Effector CD8-positive, alpha-beta T cell (primary cell): ENCODE results near the gene DYNLT2B.
A peak's percentile ranks its signal among the peaks of the same experiment; 100 is the strongest.
"Not testable (repeated sequence)": the region's sequence is repeated elsewhere in the genome, so short reads cannot be mapped to it uniquely, and the experiment has no call there.

Experiments
- DNase-seq: peaks from one replicate; lab custom pipeline; 2025; lab: John Stamatoyannopoulos, UW
- total RNA-seq, 4 experiments: gene quantifications; one replicate each; lab custom pipeline; 2026; lab: John Stamatoyannopoulos, UW

DYNLT2B gene
- total RNA-seq = 0 to 0.91 (median 0.28) reads per million in 4 experiments

DNA sequence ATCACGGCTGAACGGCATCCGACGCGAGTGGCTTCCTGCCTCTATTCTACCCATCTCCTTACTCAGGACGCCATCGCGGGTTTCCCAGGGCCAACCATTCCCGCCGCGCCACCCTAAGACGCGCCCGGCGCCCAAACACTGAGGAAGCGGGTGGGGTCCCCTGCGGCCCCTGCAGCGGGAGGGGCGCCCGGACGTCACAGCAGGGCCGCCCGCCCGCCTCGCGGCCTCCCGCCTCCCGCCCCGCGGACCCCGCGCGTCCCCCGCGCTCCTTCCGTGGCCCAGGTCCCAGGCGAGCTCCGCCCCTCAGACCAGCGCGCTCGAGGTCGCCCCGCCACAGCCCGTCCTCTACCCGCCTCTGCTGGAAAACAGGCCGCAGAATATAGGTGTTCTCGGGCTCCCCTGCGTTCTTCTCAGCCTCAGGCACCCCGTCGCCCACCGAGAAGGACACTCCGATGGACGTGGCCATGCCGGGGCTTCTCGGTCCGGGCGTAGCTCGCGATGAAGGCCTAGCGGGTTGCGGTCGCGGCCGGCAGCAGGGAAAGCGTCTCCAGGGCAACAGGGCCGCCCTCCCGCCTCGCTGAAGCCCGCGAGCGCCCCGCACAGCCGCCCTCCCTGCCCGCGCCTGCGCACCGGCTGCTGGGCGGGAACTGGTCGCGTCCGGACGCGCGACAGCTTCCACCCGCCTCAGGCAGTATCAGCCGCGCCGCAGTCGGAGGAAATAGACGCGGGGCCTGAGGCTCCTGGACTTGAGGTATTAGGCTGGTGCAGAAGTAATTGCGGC is at the start of gene DYNLT2B:
DYNLT2B (minus strand) TSS at position 554 of the 781 bp plus-strand sequence; CDS start at position 466, 88 bp downstream.
- DNase-seq = peak; percentile 68

DNA sequence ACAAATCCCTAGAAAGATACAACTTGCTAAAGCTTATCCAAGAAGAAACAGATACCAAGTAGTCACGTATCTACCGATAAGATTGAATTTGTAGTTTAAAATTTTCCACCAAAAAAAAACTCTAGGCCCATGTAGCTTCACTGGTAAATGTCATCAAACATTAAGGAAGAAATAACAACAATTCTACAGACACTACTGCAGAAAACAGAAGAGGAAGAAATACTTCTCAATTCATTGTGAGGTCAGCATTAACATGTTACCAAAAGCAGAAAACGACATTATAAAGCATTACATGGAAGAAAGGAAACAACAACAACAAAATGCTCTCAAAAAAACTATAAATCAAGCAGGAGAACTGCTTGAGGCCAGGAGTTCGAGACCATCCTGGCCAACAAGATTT is 47.7 kb upstream of the DYNLT2B start:
- no peak for DNase-seq

DNA sequence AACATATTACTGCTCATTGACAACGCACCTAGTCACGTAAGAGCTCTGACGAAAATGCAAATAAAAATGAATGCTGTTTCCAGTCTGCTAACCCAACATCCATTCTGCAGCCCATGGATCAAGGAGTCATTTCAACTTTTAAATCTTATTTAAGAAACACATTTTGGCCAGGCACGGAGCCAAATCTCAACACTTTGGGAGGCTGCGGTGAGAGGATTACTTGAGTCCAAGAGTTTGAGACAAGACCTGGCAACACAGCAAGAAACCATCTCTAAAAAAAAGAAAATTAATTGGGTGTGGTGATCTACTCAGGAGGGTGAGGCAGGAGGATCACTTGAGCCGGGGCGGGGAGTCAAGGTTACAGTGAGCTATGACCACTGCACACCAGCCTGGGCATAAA is 42.5 kb upstream of the DYNLT2B start:
- DNase-seq = no peak

DNA sequence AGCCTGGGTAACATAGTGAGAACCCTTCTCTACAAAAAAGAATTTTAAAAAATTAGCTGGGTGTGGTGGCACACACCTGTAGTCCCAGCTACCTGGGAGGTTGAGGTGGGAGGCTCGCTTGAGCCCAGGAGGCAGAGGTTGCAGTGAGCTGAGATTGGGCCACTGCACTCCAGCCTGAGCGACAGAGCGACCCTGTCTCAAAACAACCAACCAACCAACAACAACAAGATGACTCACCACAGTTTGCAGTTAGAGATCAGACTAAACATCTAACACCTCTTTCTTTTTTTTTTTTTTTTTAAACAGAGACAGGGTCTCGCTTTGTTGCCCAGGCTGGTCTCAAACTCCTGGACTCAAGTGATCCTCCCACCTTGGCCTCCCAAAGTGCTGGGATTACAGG is 40.5 kb upstream of the DYNLT2B start:
- DNase-seq = not testable (repeated sequence)

DNA sequence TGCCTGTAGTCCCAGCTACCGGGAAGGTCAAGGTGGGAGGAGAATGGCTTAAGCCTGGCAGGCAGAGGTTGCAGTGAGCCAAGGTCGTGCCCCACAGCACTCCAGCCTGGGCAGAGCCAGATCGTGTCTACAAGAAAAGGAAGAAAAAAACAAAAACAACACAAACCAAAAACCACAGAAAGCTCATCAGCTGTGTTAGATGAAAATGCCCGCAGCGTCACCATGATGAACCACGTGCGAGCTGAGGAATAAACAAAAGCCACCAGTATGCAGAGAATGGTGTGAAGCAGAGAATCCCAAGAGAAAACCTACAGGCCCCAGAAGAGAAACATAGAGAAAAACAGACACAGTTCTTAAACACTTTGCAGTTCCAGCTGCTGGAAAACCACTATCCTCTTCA is 39.9 kb upstream of the DYNLT2B start:
- no peak for DNase-seq

DNA sequence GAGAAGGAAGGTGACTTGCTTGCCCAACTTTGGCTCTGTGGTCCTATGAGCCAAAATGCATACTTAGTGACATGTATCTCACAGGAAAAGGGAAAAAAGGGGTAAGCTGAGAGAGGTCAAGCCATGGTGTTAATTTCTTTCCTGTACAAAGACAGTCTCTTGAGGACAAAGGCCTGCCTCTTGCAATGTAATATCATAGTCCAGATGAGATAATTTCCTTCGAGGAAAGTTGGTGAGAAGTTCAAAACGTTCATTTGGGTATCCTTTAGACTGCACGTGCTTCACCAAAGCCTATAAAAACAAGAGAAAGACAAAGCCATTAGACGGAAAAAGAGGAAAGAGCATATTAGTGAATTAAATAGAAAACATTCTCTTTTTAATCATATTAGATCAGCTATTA is 38.5 kb upstream of the DYNLT2B start:
- no peak for DNase-seq

DNA sequence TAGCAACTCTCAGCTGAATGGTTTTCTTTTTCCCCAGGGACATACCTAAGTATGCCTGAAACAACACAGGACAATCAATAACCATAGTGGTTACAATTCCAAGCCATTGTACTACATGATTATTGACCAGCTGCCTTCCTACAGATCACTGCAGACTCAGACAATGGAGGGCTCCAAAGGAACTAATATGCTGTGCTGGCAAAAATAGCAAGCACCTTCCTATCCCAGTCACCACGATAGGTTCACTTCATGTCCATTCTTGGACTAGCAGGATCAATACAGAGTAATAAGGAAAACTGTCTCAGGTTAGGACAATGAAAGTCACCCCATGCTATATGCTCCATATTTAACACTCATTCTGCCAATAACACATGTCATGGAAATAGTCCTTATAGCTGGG is 37.6 kb upstream of the DYNLT2B start:
- DNase-seq = no peak

DNA sequence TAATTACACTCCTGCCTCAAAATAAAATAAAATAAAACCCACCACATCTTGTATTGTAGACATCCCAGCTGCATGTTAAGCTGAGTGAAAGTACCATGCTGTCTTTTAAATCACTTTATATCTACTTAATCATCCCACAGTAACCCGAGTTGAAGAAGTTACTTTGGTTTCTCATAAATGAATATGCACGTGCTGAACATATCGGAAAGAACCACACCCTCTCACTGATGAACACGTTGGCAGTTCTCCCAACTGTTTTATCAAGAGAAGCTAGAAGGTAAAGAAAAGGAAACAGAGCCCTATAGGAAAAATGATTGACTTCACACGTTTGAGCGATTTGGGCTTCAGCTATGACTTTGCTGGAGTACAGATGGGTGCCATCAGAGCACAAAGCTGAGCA is 36.1 kb upstream of the DYNLT2B start:
- DNase-seq = no peak

DNA sequence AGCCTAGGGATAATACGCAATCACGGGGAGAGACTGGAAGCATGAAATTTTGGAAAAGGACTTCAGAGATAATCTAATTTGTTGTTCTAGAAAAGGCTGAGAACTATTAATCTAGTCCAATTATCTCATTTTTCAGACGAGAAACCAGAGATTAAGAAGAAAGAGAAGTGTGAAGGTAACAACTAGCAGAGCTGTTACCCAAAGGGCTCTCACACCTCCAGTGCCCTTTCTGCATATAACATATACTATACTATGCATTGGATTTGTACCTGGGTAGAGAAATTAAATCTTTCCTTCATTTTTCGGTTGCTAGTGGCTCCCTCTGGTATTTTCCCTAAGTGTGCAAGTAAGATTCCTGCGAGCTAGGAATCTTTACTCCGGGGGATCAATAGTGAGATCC is 33.5 kb upstream of the DYNLT2B start:
- DNase-seq = no peak

DNA sequence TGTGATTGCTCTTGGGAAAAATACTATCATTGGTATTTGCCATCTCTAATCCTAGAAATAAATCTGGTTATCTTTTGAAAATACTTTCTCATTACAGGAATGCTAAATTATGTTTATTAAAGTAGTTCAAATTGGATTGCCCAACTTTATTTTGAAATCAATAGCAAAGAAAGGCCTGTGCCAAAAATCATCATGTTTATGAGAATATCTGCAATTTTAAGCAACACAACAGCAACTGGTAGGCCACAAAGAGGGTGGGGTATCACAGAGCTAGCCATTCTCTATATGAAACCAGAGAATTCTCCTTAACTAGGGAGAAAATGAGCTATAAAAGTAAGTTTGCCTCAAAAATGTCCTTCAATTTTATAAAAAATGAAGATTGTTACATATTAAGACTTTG is 32.0 kb upstream of the DYNLT2B start:
- no peak for DNase-seq

DNA sequence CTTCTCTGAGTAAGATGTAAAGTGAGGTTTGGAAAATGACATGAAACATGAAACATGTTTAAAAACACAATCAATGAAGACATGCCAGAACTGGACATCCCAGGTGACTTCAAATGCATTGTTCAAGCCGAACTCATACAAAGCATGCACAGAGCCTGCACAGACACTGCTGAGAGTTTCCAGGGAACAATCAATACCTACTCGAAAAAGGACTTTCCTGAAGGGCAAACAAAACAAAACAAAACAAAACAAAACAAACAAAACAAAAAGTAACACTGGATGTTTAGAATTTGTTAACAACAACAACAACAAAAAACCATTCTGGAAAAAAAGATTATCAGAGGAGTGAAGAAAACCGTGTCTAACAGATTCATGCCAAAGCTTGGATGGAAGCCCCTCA is 30.7 kb upstream of the DYNLT2B start:
- DNase-seq = no peak

DNA sequence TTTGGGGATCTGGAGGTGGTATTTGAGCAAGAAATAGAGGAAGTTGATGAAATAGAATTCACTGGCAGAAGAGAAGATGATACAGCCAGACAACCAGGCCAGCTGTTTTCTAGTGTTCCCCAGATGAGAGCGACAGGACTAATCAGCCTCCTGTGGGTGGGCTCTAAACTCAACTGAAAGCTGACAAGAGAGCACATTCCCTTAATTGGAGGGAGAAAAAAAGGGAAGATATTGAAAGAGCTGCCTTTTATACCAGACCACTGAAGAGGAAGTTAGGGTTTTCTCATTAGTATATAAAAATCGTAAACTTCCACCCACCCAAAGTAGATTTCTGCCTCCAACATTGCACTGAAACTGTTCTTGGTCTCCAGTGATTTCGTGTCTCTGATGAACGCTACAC is 26.6 kb upstream of the DYNLT2B start:
- no peak for DNase-seq

DNA sequence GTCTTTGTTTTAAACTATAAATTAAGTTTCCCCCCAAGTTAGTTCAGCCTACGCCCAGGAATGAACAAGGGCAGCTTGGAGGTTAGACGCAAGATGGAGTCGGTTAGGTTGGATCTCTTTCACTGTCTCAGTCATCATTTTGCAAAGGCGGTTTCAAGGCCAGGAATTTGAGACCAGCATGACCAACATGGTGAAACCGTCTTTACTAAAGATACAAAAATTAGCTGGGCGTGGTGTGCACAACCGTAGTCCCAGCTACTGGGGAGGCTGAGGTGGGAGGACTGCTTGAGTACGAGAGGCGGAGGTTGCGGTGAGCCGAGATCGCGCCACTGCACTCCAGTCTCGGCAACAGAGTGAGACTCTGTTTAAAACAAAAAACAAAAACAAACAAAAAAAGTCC is 25.9 kb upstream of the DYNLT2B start:
- not testable (repeated sequence) for DNase-seq

DNA sequence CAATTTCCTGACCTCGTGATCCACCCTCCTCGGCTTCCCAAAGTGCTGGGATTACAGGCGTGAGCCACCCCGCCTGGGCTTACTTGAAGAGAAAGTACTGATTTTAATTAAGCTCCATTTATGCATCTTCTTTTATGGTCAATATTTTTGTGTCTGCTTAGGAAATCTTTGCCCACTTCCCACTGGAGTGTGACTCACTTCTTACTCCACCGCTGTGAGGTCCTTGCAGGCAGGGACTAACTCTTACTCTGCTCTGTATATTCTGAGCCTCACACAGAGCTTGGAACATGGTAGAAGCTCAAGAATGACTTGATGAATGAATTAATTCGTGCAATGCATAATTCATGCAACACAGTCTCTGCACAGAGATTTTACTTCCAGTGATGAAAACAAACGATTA is 23.1 kb upstream of the DYNLT2B start:
- no peak for DNase-seq

DNA sequence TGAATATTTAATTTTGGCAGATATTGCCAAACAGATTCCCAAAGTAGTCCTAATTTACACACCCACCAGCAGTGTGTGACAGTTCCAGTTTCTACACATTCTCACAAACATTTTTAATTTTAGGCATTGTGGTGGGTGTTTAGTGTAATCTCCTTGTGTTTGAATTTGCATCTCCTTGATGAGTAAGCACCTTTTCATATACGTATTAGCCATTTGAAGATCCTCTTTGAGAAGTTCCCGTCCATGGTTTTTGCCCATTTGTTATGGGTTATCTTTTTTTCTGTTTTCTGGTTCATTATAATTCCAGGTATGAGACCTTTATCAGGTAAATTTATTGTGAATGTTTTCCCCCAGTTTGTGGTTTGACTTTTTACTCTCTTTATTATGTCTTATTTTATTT is 22.4 kb upstream of the DYNLT2B start:
- DNase-seq = no peak

DNA sequence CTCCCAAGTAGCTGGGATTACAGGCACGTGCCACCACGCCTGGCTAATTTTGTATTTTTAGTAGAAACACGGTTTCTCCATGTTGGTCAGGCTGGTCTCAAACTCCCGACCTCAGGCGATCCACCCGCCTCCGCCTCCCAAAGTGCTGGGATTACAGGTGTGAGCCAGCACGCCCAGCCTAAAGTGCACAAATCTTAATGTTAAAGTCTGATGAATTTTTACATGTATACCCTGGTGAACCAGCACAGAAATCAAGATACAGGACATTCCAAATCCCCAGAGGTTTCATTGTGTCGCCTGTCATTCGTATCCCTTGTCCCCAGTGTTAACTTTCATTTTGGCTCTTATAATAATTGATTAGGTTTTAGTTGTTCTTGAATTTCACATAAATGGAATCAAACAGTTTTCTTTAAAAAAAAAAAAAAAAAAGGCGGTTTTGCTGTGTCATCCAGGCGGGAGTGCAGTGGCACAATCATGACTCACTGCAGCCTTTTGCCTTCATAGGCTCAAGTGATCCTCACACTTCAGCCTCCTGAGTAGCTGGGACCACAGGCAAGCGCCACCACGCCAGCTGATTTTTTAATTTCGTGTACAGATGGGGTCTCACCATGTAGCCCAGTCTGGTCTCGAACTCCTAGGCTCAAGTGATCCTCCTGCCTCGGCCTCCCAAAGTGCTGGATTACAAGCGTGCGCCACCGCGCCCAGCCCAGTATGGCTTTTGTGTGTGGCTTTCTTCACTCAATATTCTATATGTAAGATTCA is 21.6 kb upstream of the DYNLT2B start:
- DNase-seq = no peak

DNA sequence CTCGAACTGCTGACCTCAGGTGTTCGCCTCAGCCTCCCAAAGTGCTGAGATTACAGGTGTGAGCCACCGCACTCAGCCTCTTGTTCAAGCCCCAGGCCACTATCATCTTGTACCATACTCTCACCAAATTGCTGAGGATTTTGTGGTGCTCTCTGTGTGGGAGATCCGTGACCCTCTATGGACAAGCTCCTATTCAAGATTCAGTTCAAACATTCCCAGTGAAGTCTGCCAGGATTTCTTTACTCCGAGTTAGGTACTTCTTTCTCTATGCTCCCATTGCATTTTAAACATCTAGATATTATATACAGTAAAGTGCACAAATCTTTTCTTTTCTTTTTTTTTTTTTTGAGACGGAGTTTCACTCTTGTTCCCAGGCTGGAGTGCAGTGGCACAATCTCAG is 21.0 kb upstream of the DYNLT2B start:
- DNase-seq = no peak

DNA sequence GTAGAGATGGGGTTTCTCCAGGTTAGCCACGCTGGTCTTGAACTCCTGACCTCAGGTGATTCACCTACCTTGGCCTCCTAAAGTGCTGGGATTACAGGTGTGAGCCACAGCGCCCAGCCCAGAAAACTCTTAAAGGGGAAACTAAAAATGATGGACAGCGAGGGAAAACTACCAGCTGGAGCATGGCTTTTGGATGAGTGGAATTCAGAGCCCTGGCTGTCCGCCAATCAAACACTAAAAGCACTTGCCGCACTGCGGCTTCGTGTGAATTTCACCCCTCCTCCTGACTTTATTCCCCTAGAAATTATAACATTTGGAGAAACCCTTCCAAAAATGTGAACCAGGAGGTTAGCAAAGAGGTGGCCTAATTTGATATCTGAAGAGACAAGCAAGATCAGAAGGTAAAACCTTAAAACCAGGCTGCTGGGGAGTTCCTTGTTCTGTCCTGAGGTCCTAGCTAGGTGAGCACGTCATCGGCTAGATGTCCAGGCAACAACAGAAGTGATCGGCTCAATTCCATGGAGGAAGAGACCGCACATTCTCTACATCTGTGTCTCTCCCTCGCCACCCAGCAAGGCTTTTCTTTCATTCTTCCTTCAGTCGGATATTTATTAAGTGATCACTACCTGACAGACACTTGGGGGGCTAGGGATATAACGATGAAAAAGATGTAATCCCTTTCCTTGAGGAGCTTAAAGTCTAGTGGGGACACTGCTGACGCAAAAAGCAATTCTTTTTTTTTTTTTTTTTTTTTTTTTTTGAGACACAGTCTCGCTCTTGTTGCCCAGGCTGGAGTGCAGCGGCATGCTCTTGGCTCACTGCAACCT is 18.5 kb upstream of the DYNLT2B start:
- no peak for DNase-seq

DNA sequence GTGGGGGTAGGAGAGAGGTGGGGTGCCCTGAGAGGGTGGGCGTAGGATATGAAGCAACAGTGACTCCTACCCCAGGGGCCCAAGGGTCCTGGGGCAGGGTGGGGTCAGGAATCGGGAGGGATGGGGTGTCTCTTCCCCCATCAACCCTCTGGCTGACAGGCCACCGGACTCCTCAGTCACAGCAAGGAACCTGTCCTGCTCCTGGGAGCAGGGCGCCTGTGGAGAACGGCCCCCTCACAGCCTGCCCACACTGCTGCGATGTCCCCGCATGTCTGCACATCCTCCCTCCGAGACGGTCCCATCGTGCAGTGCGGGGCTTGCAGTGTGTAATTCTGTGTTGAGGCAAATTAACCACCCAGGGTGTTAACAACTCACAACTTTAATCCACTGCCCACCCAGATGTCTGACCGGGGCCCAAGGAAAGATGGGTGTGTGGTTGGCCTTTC is 17.5 kb upstream of the DYNLT2B start:
- DNase-seq = no peak

DNA sequence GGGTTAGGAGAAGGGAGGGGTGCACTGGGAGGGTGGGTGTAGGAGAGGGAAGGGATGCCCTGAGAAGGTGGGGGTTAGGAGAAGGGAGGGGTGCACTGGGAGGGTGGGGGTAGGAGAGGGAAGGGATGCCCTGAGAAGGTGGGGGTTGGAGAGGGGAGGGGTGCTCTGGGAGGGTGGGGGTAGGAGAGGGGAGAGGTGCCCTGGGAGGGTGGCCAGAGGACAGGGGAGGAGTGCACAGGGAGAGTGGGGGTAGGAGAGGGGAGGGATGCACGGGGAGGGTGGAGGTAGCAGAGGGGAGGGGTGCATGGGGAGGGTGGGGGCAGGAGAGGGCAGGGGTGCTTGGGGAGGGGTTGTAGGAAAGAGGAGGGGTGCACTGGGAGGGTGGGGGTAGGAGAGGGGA is 16.9 kb upstream of the DYNLT2B start:
- no peak for DNase-seq

DNA sequence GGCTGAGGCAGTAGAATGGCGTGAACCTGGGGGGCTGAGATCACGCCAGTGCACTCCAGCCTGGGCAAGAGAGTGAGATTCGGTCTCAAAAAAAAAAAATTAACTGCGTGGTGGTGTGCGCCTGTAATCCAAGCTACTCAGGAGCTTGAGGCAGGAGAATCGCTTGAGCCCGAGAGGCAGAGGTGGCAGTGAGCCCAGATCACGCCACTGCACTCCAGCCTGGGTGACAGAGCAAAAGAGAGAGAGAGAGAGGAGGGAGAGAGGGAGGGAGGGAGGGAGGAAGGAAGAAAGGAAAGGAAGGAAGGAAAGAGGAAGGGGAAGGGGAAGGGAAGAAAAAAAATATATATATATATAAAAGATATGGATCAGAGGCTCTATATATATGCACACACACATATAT is 14.1 kb upstream of the DYNLT2B start:
- DNase-seq = no peak

DNA sequence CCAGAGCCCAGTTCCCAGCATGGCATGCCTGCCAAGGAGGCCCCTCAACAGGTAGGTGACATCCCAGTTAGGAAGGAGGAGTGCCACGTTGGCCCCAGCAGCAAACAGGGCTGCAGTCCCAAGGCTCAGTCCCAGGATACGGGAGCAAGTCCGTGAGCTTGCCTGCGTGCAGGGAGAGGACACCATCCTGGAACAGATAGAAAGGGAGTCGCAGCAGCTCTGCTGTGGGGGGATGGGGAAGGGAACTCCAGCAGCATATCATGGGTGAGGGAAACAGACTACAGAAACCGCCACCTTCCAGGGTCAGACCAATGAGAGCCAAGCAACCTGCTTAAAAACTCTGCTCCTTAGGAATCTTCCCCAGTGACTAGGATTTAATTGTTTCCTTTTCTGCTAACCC is 9.4 kb upstream of the DYNLT2B start:
- DNase-seq = no peak
